Upper lobe of left lung (tissue), 4 donors: ENCODE results near the gene GP5.

Experiments used
- CTCF ChIP-seq, 6 experiments: fragments of 450-650 bp in 4 of 6; fragments of 200-600 bp in 2 of 6; sonication (generic) in 2 of 6; IDR thresholded peaks; one replicate each; pipeline ENCODE4 v1.5.1; 2016 to 2019; ENCODE audit warnings: antibody characterized with exemption in 6 of 6
- POLR2A ChIP-seq, 4 donors: fragments of 450-650 bp; IDR thresholded peaks; one replicate each; pipeline ENCODE4 v1.5.1; 2016 to 2017; ENCODE audit warnings: antibody characterized with exemption in 4 of 4, mild to moderate bottlenecking in 2 of 4
- POLR2AphosphoS5 ChIP-seq, 2 donors: sonication (generic); formaldehyde crosslinking; IDR thresholded peaks; one replicate each; pipeline ENCODE4 v1.5.1; 2017; ENCODE audit warnings: antibody characterized with exemption in 2 of 2

DNA sequence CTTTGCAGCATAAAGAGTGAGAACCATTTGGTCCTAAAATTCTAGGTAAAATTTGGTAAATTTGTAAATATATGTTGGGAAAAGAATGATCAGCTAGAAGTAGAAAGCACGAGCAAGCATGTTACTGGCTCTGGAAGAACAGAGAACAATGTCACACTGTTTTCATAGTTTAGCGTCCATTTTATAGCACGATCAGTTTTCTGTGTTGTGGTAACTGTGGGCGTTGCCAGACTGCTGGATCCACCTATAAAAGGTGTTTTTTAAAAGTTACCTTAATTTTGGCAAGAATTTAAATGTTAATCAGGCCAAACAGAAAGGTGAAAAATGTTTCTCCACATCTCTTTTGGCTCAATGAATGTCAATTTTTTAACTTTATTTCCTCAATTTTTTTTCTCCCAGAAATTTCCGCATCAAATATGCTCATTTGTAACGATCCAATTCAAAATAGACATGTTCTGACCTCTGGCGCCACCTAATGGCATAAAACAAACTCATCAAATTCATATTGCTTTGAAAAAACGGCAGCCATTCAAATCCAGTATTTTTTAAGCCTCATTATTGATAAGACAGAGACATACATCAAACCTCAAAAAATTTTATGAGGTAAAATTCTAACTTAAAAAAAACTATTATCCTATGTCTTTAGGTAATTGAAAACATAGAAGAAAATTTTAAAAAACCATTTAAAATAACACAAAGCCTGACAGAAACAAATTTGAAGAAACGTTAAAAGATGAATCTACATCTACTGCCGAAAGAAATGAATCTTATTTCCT, 5.5 kb upstream of the GP5 start:
- TF ChIP-seq CTCF (IDR thresholded peaks at IDR 0.05): peak; percentile 17 to 59 (median 52)
- TF ChIP-seq POLR2AphosphoS5 (IDR thresholded peaks at IDR 0.05): no peak
- TF ChIP-seq POLR2A (IDR thresholded peaks at IDR 0.05): no peak
